Measurements from ENCODE around the gene ROPN1.

Gene ROPN1

DNA sequence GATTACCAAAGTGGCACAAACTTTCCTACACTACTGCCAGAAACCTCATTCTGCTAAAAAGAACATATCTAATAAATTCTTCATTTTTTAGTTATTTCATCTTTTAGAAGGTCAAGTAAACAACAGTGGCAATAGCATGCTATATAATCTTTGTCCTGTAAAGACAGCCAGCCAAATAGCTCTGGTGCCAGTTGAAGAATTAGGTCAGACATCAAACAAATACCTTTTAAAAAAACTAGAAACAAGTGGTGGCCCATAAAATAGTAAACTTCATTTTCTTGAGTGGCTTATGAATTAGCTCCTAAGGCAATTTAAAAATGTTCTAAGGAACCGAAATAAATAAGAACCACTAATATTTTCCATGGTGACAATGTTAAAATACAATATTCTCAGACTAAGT is 50.4 kb downstream of the ROPN1 start:
- DNase-seq, result no peak

DNA sequence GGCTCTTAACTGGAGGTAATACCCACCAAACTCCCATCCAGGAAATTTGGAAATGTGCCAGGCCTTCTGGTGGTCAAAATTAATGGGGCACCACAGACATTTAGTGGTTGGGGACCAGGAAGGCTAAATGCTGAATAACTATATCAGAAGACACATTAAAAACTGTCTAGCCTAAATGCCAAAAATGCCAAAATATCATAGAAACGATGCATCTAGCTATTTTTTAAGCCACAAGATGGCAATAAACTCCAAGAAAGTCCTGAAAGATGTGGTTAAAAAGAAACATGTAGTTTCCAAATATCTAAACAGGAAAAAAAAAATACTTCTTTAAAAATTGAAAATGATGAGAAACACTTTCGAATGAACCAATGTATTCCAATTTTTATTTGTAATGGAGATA is 50.8 kb downstream of the ROPN1 start:
- no peak for DNase-seq

DNA sequence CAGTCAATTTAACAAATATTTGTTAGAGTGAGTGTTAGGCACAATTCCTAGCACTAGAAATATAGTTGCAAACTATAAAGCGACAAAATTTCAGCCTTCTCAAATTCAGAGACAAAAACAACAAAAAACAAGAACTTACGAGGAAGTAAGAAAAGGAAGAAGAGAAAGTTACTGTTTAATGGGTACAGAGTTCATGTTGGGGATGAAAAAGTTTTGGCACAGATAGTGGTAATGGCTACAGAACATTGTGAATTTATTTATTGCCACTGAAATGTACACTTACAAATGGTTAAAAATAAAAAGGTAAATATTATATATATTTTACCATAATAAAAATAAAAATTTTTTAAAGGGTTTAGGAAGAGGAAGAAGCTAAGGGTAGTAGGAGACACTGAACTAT is 52.2 kb downstream of the ROPN1 start:
- DNase-seq, result no peak

DNA sequence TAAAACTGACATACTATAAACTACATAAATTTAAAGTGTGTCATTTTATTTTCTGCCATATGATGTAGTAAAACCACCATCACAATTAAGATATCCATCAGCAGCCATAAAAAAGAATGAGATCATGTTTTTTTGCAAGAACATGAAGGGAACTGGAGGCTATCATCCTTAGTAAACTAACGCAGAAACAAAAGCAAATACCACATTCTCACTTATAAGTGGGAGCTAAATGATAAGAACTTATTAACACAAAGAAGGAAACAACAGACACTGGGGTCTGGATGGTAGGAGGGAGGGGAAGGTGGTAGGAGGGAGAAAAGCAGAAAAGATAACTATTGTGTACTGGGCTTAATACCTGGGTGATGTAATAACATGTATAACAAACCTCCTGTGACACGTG is 55.5 kb downstream of the ROPN1 start:
- DNase-seq, result no peak

DNA sequence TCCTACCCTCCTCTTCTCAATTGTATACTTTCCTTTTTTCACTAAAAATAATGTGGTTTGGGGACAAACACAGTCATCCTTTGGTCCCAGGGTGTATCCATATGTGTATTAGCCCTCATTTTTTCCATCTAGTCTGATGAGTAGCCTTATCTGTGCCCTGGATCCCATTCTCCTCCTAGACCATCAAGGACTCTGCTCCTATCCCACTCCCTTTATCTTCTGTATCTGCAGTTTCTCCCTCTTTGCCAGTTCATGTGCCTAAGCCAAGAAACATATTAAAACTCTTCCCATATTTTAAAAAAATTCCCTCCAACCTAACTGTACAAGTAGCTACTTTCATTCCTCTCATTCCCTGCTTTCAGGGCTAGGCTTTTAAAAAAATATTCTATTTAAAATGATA is 56.1 kb downstream of the ROPN1 start:
- DNase-seq, result no peak

DNA sequence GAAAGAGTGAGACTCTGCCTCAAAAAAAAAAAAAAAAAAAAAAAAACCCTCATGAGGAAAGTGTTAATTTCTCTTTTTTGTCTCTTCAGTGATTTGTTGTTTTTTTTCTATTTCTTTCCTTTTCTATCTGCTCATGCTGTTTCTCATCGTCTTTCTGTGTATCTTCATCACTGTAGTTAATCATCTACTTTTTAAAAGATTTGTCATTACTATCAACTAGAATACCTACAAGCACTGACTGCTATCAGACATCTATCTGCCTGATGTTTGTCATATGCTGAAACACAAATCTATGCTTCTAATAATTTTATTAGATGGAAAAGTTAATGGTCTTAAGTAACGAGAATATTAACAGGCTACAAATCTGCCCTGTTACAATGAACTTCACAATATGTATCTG is 57.7 kb downstream of the ROPN1 start:
- no peak for DNase-seq

DNA sequence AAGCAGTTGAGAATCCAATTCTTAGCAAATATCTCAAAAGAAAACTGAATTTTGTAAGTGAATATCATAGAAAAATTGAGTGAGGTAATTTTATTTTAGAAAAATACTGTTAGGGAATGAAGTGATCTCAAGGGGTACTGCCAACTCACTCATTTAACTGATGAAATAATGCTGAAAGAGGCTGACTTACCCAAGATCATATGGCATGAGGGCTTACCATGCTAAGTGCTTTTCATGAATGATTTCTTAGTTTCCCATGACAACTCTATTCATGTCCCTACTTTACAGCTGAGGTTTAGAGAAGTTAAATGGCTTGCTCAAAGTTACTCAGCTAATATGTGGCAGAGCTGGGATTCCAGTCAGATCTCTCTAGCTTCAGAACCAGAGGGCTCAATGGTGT is 61.5 kb downstream of the ROPN1 start:
- no peak for DNase-seq

DNA sequence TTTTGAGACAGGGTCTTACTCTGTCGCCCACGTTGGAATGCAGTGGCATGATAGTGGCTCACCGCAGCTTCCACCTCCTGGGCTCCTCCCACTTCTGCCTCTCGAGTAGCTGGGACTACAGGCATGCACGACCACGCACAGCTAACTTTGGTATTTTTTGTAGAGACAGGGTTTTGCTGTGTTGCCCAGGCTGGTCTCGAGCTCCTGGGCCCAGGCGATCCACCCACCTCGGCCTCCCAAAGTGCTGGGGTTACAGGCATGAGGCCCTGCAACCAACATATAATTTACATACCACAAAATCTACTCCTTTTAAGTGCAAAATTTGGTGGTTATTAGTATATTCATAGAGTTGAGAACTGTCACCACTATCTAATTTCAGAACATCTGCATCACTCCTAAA is 62.6 kb downstream of the ROPN1 start:
- no peak for DNase-seq

DNA sequence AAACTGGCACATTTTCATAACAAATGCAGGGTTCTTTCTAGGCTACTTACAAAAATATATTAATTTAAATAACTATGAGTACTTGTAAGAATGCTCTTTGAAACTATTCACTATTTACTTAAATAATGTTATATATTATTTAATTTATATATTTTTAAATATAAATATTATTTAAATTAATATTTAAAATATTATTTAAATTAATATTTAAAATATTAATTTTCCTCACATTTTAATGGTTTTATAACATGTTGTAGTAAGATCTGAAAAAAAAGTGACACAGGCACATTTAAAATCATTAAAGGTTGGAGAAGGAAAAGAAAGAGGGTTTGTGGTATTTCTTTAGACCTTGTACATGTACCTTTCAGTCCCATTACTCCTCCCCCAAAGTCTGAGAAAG is 65.5 kb downstream of the ROPN1 start:
- no peak for DNase-seq

DNA sequence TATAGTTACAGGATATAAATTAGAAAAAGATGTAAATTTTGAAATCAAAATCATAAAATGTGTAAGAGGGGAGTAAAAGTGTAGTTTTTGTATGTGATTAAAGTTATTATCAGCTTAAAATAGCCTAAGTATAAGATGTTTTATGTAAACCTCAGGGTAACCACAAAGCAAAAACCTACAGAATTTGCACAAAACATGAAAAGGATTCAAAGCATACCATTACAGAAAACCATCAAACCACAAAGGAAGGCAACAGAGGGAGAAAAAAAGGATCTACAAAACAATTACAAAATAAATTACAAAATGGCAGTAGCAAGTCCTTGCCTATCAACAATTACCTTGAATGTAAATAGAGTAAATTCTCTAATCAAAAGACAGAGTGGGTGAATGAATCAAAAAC is 71.1 kb downstream of the ROPN1 start:
- DNase-seq, result no peak

DNA sequence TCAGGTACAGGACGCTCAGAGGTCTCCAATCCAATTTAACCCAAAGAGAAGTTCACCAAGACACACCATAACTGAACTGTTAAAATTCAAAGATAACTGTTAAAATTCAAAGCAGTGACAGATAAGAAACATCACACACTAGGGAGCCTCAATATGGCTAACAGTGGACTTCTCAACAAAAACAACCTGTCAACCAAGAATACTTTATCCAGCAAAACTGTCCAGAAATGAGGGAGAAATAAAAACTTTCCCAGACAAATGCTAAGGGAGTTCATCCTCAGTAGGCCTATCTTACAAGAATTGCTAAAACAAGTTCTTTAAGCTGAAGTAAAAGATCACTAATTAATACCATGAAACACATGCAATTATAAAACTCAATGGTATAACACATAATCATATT is 71.5 kb downstream of the ROPN1 start:
- no peak for DNase-seq

DNA sequence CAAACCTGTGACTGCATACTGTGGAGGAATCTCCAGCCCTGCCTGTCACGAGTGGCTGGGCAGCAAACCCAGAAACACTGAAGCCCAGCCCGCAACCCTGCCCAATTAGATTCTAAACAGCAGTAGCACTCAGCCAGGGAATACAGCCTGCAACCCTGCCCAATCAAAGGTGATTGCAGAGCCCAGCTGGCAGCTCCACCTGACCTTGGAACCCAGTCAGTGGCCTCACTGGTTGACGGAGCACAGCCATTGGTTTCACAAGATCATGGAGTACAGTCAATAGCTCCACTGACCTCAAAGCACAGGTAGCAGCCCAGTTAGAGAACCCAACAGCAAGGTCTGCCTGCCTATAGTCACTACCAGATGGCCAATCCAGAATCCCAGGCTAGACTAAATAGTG is 72.6 kb downstream of the ROPN1 start:
- DNase-seq, result no peak
